ENCODE results near the gene ERC1. TPM values are rescaled to one million over a fixed set of nuclear protein-coding genes. Genes with fewer than 3 reads are reported as not detected.

Gene ERC1
- total and polyA plus RNA-seq, 7 donors, result 4.0 to 35.6 (median 29.4) TPM

- TF ChIP-seq CTCF (IDR thresholded peaks at IDR 0.05), result no peak
- ATAC-seq (no peak), DNase-seq (no peak)
- Histone ChIP-seq H3K4me3 (no peak overlapping the region), H3K27me3 (ENCODE audit: insufficient read depth in 3 of 3, low read length in 2 of 3) (no peaks in the 10 kb centered on the region), H3K4me1 (peaks cover 1% of the 10 kb centered on the region), H3K27ac (no peak overlapping the region), H3K36me3 (ENCODE audit: insufficient read depth in 1 of 2, low read depth in 1 of 2) (peaks cover 0 to 20% of the 10 kb centered on the region in 2 donors), H3K9me3 (no peaks in the 10 kb centered on the region)
- 89 to 93% (median 90%) methylated on average over 7 of the region's 7 CpGs for WGBS, 3 donors
- intact Hi-C loops (cut with DNase I), result no loop called here
Observed at GRCh38 chr12:1288333-1288732, 297.3 kb downstream of the ERC1 start.

GRCh38 chr12:1289371-1290155, 298.5 kb downstream of the ERC1 start:
- no peaks in the 10 kb centered on the region for H3K27me3 ChIP-seq (ENCODE audit: insufficient read depth in 3 of 3, low read length in 2 of 3)
- intact Hi-C loops (cut with DNase I), result no loop called here
- no peak overlapping the region for H3K4me3 ChIP-seq
- H3K9me3 ChIP-seq, result no peaks in the 10 kb centered on the region
- no peak for DNase-seq
- H3K27ac ChIP-seq, result no peak overlapping the region
- 73 to 78% (median 74%) methylated on average over 7 of the region's 7 CpGs for WGBS, 3 donors
- no peak for ATAC-seq
- TF ChIP-seq CTCF (IDR thresholded peaks at IDR 0.05), result no peak
- H3K36me3 ChIP-seq (ENCODE audit: insufficient read depth in 1 of 2, low read depth in 1 of 2), result peaks cover 0 to 24% of the 10 kb centered on the region in 2 donors
- no peaks in the 10 kb centered on the region for H3K4me1 ChIP-seq

- Histone ChIP-seq H3K36me3 (ENCODE audit: insufficient read depth in 1 of 2, low read depth in 1 of 2) (peaks cover 0 to 24% of the 10 kb centered on the region in 2 donors), H3K4me1 (no peaks in the 10 kb centered on the region), H3K4me3 (no peak overlapping the region), H3K27ac (no peak overlapping the region), H3K27me3 (ENCODE audit: insufficient read depth in 3 of 3, low read length in 2 of 3) (no peaks in the 10 kb centered on the region), H3K9me3 (no peaks in the 10 kb centered on the region)
- intact Hi-C loops (cut with DNase I), result no loop called here
- no peak for TF ChIP-seq CTCF (IDR thresholded peaks at IDR 0.05)
- WGBS, 3 donors, result 94% methylated on average over 3 of the region's 3 CpGs
- ATAC-seq (no peak), DNase-seq (no peak)
Observed at GRCh38 chr12:1290716-1291115, 299.7 kb downstream of the ERC1 start.

- no peaks in the 10 kb centered on the region for H3K27me3 ChIP-seq (ENCODE audit: insufficient read depth in 3 of 3, low read length in 2 of 3)
- 69 to 85% (median 76%) methylated on average over 8 of the region's 8 CpGs for WGBS, 3 donors
- no peak overlapping the region for H3K4me3 ChIP-seq
- no peak for ATAC-seq
- H3K27ac ChIP-seq, result no peak overlapping the region
- H3K4me1 ChIP-seq, result no peaks in the 10 kb centered on the region
- H3K9me3 ChIP-seq, result no peaks in the 10 kb centered on the region
- no peak for DNase-seq
- no peak for TF ChIP-seq CTCF (IDR thresholded peaks at IDR 0.05)
- intact Hi-C loops (cut with DNase I), result no loop called here
- peaks cover 0 to 24% of the 10 kb centered on the region in 2 donors for H3K36me3 ChIP-seq (ENCODE audit: insufficient read depth in 1 of 2, low read depth in 1 of 2)
Observed at GRCh38 chr12:1291601-1292332, 300.7 kb downstream of the ERC1 start.
